Peyer's patch (tissue), 4 donors: Measurements from ENCODE around the gene PRF1.

Source experiments
- CTCF ChIP-seq, 6 experiments: fragments of 450-650 bp in 4 of 6; fragments of 200-600 bp in 2 of 6; sonication (generic) in 1 of 6; IDR thresholded peaks; one replicate each; pipeline ENCODE4 v1.5.1; 2017 to 2019; ENCODE audit warnings: antibody characterized with exemption in 6 of 6, mild to moderate bottlenecking in 3 of 6, moderate library complexity in 1 of 6
- POLR2A ChIP-seq, 2 donors: fragments of 450-650 bp; IDR thresholded peaks; one replicate each; pipeline ENCODE4 v1.5.1; 2017; ENCODE audit warnings: antibody characterized with exemption in 2 of 2, mild to moderate bottlenecking in 2 of 2, moderate library complexity in 2 of 2

GRCh38 chr10:70634011-70634410, 31.5 kb upstream of the PRF1 start:
- no peak for TF ChIP-seq CTCF (IDR thresholded peaks at IDR 0.05)
- no peak for TF ChIP-seq POLR2A (IDR thresholded peaks at IDR 0.05)
